A673 (cell line): ENCODE measurements around the gene ZNF579. TPM values are rescaled to one million over a fixed set of nuclear protein-coding genes. Genes with fewer than 3 reads are reported as not detected.

Experiments
- BruUV-seq: library from RNA; stranded (reverse); fragments of 400-500 nt; replicated peaks from 2 replicates; lab custom pipeline; 2021; lab: Mats Ljungman, UMichigan
- CTCF ChIA-PET: fragments of 300-600 bp; sonication (Branson Sonifier 250); formaldehyde crosslinking; loops from one replicate; lab custom pipeline; 2022; ENCODE audit warnings: antibody characterized with exemption; lab: Charles Lee
- POLR2A ChIA-PET: fragments of 300-600 bp; sonication (Branson Sonifier 250); formaldehyde crosslinking; loops from one replicate; lab custom pipeline; 2022; ENCODE audit warnings: antibody characterized with exemption; ENCODE audit not compliant: low non-redundant PET; lab: Charles Lee
- DNase-seq: peaks from one replicate; pipeline ENCODE4 v3.0.0-alpha.2; 2015; ENCODE audit warnings: low spot score
- H3K27ac ChIP-seq: fragments of 200-600 bp; sonication (generic); 2 replicates; pipeline ENCODE4 v1.5.1; 2016; ENCODE audit warnings: mixed run types, low read depth, mild to moderate bottlenecking, mixed read lengths, antibody characterized with exemption, low read length; ENCODE audit not compliant: poor library complexity, severe bottlenecking
- H3K27me3 ChIP-seq: fragments of 200-600 bp; sonication (generic); replicated peaks from 2 replicates; pipeline ENCODE4 v1.6.1; 2017; ENCODE audit warnings: mixed run types, low read depth, mild to moderate bottlenecking, mixed read lengths, antibody characterized with exemption, low read length; ENCODE audit not compliant: insufficient read depth, poor library complexity
- H3K36me3 ChIP-seq: fragments of 200-600 bp; sonication (generic); 2 replicates; pipeline ENCODE4 v1.6.1; 2016; ENCODE audit warnings: mixed run types, mild to moderate bottlenecking, mixed read lengths, antibody characterized with exemption, low read length; ENCODE audit not compliant: insufficient read depth, poor library complexity, severe bottlenecking
- H3K4me1 ChIP-seq: fragments of 200-600 bp; sonication (generic); 2 replicates; pipeline ENCODE4 v1.6.1; 2017; ENCODE audit warnings: mixed run types, mild to moderate bottlenecking, mixed read lengths, antibody characterized with exemption, low read length; ENCODE audit not compliant: insufficient read depth, poor library complexity, severe bottlenecking
- H3K4me3 ChIP-seq: fragments of 200-600 bp; sonication (generic); 2 replicates; pipeline ENCODE4 v1.5.1; 2016; ENCODE audit warnings: low read depth, mixed run types, mild to moderate bottlenecking, mixed read lengths, low read length; ENCODE audit not compliant: poor library complexity, severe bottlenecking
- H3K9me3 ChIP-seq: fragments of 200-600 bp; sonication (generic); 2 replicates; pipeline ENCODE4 v1.6.1; 2016; ENCODE audit warnings: mixed run types, low read depth, mild to moderate bottlenecking, mixed read lengths, antibody characterized with exemption, low read length; ENCODE audit not compliant: poor library complexity, severe bottlenecking
- CTCF ChIP-seq: fragments of 300-800, 200-600 bp; sonication (generic); conservative IDR thresholded peaks from 2 replicates; pipeline ENCODE4 v1.5.1; 2017; ENCODE audit warnings: low read depth, mild to moderate bottlenecking, antibody characterized with exemption, low read length, moderate library complexity, mixed read lengths
- EZH2 ChIP-seq: fragments of 200-600 bp; sonication (generic); IDR thresholded peaks from 2 replicates; pipeline ENCODE4 v1.6.1; 2017; ENCODE audit warnings: borderline replicate concordance, low read depth, mild to moderate bottlenecking, mixed read lengths, antibody characterized with exemption, low read length; ENCODE audit not compliant: poor library complexity, severe bottlenecking
- intact Hi-C: fragments of 100-400 bp; cut with micrococcal nuclease; formaldehyde crosslinking; loops from one replicate; pipeline ENCODE4 v1.10.0; 2022; ENCODE audit not compliant: unreplicated experiment
- total RNA-seq: library from RNA; stranded (reverse); gene quantifications from 2 replicates; pipeline ENCODE4 v1.2.3, GENCODE V29; 2021

Gene ZNF579
- total RNA-seq, 1 experiment from 2014 or later, result 27.5 TPM

GRCh38 chr19:55624109-55625003 is 43.7 kb upstream of the ZNF579 start, which contains the start of gene ZNF784:
Gene ZNF784, minus strand, starts transcription at chr19:55624566. Its CDS starts 5 bp downstream, at chr19:55624561.
- POLR2A ChIA-PET, result interaction anchor here (0.6 kb wide), 1 partner anchor 646 kb away, joined by 4 read pairs; no protein-coding TSS in a partner anchor
- peak within 1 kb of the TSS; percentile 97 for H3K27ac ChIP-seq
- DNase-seq, result peak; percentile 96
- TF ChIP-seq EZH2 (no peak), CTCF (no peak)
- H3K4me1 ChIP-seq, result peaks cover 5% of the 10 kb centered on the region
- BruUV-seq, result no TSS peak
- H3K27me3 ChIP-seq, result no peaks in the 10 kb centered on the region
- intact Hi-C loops, result no loop called here
- CTCF ChIA-PET, result interaction anchor here (0.6 to 1.5 kb wide), 9 partner anchors 9 to 956 kb away, joined by 3 to 13 read pairs (median 6); partner anchors contain the start of gene ZNF865
- H3K36me3 ChIP-seq, result peaks cover 6% of the 10 kb centered on the region
- peak within 1 kb of the TSS; percentile 67 for H3K4me3 ChIP-seq
- no peaks in the 10 kb centered on the region for H3K9me3 ChIP-seq

GRCh38 chr19:55623561-55623960 is 42.9 kb upstream of the ZNF579 start:
- BruUV-seq, result TSS peak; percentile 60
- Histone ChIP-seq H3K4me3 (peak overlapping the region; percentile 67), H3K36me3 (peaks cover 6% of the 10 kb centered on the region), H3K27ac (peak overlapping the region; percentile 6), H3K9me3 (no peaks in the 10 kb centered on the region), H3K27me3 (no peaks in the 10 kb centered on the region), H3K4me1 (peaks cover 5% of the 10 kb centered on the region)
- intact Hi-C loops, result no loop called here
- no peak for DNase-seq
- ChIA-PET CTCF (interaction anchor here (1.5 kb wide), 1 partner anchor 17 kb away, joined by 6 read pairs; the partner anchor contains the start of gene ZNF865), POLR2A (no interaction called here)
- TF ChIP-seq CTCF, result no peak
- no peak for TF ChIP-seq EZH2

- no peaks in the 10 kb centered on the region for H3K27me3 ChIP-seq
- H3K4me3 ChIP-seq, result no peak overlapping the region
- peaks cover 5% of the 10 kb centered on the region for H3K4me1 ChIP-seq
- no peak for DNase-seq
- TF ChIP-seq EZH2 (no peak), CTCF (no peak)
- intact Hi-C loops, result no loop called here
- CTCF ChIA-PET, result no interaction called here
- POLR2A ChIA-PET, result no interaction called here
- H3K9me3 ChIP-seq, result no peaks in the 10 kb centered on the region
- no TSS peak for BruUV-seq
- peak overlapping the region; percentile 6 for H3K27ac ChIP-seq
- H3K36me3 ChIP-seq, result peaks cover 6% of the 10 kb centered on the region
These were observed 42.5 kb upstream of the ZNF579 start for GRCh38 chr19:55623130-55623529.
